GM21717 (cell line): ENCODE data around the gene UBE2R2.
"Not testable (repeated sequence)": the region's sequence is repeated elsewhere in the genome, so short reads cannot be mapped to it uniquely, and the experiment has no call there.

Experiments used
- ATAC-seq: cut with Tn5 transposase; IDR thresholded peaks from one replicate; pipeline ENCODE4 v1.9.1; 2021; ENCODE audit warnings: mild to moderate bottlenecking, moderate library complexity; ENCODE audit not compliant: unreplicated experiment

UBE2R2 gene

DNA sequence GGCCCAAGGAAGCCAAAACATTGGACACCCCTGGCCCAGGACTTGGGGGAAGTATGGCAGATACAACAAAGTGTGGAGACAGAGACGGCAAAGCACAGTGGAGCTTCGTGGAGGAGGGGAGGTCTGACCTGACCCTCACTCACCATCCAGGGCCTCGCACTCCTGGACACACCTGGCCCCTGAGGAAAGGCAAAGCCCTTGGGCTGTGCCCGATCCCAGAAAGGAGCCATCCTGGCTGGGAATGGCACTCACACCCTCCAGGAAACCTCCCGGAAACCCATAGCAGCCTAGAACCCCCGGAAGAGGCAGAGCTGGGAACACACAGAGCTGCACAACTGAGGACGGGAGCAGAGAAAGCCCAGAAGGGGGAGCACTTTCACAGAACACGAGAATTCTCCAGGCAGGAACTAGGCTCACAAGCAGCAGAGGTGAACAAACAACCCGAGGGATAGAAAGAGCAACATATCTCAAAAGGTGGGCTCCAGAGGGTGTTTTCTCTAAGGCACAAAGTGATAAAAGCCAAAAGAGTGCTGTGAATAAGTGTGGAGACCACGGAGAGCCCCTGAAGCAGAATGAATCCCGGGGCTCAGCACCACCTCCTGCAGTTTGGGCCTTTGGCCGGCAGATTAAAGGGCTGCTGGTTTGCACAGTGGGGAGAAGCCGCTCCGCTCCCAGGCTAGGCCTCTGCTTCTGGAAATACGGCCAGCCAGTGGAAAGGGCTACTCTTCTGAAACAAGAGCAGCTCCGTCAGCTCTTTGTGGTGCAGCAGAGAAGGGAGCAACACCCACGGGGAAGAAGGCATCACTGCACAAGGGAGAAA, 108.2 kb downstream of the UBE2R2 start:
- no peak for ATAC-seq

DNA sequence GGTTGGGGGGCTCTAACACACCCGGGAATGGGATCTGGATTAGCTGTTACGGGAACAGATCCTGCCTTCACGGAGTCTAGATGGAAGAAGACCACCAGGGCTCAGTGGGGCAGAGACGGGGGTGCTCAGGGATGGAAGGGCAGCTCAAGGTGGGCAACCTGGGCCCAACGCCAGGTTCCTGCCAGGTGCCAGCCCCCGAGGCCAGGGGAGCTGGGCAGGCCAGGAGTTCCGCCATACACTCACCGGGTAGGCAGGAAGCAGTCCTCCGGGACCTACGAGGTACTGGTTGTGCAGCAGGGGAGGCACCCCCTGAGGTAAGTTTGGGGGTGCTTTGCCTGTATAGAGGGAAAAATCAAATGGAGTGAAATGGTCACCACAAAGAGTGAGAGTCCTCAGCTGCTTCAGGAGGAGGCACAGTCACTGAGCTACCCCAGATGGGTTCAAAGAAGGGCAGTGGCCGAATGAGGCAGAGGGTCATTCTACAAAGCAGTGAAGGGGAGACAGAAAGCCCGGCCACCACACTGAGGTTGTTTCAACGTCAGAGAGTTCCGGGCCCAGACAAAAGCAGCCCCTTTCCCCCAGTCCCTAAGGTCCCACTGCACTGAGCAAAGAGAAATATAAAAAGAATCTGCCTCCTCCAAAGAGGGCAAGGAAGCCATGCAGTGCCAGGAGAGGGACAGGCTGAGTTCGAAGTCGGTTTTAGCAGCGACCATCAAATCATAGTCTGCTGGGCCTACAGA, 110.0 kb downstream of the UBE2R2 start:
- ATAC-seq = no peak

DNA sequence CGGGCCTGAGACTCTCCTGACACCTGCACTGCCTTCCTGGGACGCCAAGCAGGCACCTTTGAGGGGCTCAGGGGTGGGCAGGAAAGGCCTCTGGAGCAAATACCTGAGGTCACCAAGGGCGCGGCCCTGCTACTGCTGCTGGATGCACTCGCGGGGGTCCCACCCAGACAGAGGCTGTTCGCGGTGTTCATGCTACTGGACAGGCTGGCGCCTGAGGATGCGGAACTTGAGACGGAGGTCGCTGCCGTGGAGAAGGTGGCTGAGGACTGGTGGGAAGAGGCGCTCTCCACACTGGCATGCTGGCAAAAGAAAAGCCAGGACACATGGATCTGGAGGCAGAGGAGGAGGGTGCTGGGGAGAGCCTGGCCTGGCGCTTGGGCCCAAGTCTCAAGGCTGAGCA, 110.7 kb downstream of the UBE2R2 start:
- ATAC-seq = no peak

DNA sequence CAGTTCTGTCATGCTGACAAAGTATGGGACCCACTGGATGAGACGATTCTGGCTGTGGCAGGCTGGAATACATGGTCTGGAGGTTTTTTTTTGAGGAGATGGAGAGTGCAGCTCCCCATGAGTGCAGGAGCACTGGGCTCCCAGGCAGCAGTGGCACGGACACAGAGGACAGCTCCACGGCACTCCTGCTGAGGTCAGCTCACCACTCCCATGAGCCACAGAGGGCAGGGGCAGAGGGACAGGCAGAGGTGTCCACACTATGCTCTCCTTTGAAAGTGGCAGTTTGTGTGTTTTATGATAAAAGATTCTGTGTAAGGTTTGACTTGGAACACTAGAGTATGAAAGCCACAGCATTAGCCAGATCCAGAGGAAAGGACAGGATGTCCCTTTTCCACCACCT, 114.4 kb downstream of the UBE2R2 start:
- no peak for ATAC-seq

DNA sequence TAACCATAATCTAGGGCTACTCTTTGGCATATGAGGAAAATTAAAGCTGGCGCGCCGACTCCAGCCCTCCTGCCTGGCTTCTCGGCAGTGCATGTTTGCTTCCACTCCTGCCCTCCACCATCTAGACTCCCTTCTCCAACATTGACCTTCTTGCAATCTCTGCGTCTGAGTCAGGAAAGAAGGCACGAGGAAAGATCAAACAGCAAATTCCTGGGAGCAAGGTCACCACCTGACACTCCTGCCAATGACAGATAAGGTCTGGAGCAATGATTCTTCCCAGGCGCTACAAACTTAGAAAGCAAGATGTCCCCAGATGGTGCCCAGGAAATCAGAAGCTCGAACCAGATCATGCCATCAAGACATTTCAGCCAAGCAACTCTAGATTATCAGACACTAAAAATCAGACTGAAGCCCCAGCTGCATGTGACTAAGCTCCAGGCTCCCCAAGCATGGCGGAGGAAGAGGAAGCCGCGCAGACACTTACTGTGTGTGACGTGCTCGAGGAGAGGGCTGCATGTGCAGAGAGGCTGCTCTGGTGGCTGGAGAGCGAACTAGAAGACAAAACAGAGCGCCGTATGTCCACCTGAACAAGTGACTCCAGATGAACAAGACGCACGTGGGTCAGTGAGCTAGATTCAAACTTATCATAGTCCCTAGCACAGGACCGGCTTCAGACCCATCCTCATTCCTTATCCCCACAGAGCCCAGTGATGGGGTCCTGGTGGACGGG, 115.3 kb downstream of the UBE2R2 start:
- ATAC-seq = no peak

DNA sequence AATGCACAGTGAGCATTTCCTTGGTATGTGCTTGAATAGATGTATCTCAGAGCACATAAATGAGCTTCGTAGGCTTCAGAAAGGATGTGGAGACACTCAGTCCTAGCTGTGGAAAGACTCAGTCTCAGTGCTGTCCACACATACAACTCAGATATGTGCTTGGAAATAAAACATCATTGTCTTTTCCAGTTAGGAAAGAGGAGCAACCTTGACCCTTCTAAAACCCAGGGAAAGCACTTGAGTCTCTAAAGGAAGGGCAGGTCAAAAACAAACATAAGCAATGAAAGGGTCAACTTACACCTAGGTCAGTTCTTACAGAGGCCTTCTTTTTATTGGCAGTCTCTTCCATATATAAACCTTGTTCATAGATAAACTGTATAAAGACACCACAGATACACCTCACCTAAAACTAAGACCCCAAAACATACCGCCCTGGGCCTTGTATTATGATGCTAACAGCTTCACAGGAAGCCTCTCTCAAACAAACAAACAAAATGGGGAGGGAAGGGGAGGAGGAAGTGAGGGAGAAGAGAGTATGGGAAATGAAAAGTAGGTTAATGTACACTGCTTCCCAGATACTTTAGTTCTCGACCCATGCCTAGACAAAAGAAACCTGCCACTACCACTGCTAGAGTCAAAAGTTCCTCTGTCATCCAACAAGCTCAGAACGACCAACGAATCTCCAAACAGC, 117.4 kb downstream of the UBE2R2 start:
- no peak for ATAC-seq

DNA sequence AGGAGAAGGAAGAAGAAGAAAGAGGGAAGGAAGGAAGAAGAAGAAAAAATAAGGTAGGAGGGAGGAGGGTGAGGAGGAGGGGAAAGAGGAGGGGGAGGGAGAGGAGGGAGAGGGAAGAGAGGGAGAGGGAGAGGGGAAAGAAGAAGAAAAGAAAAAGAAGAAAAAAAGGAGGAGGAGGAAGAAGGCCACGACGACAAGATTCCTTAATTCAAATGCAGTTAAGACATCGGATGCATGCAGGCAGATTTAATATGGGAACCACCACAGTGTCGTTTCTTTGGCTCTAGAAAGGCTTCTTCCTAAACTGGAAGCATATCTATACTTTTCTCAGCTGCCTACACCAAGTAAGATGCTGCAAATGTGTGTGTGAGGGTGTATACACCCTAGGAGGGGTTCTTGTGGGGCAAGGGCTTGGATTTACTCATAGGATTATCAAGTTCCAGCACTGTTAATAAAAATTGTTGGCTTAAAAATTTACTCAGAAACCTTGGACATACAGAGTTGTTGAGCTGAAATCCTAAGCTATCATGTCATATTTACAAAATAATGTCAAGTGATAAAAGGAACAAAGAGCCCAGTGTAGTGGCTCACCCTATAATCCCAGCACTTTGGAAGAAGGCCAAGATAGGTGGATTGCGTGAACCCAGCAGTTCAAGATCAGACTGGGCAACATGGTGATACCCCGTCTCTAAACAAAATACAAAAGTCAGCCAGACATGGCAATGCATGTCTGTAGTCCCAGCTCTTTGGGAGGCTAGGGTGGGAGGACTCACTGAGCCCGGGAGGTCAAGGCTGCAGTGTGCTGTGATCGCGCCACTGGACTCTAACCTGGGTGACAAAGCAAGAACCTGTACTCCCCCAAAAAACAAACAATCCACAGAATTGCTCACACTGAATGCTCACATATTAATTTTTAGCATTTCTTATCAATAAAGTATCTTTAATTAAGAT, 123.2 kb downstream of the UBE2R2 start:
- no peak for ATAC-seq

DNA sequence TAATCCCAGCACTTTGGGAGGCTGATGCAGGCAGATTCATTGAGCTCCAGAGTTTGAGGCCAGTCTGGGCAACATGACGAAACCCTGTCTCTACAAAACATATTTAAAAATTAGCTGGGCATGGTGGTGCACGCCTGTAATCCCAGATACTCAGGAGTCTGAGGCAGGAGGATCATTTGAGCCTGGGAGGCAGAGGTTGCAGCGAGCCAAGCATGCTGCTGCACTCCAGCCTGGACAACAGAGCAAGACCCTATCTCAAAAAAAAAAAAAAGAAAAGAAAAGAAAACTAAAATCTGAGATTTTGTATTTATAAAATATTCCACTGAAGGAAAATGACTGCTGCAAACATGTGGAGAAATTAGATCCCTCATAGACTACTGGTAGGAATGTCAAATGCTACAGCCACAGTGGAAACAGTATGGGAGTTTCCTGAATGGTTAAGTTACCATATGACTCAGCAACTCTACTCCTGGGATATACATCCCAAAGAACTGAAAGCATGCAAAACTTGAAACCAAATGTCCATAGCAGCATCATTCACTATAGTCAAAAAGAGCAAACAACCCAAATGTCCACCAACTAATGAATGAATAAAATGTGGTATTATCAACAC, 125.6 kb downstream of the UBE2R2 start:
- ATAC-seq = no peak

DNA sequence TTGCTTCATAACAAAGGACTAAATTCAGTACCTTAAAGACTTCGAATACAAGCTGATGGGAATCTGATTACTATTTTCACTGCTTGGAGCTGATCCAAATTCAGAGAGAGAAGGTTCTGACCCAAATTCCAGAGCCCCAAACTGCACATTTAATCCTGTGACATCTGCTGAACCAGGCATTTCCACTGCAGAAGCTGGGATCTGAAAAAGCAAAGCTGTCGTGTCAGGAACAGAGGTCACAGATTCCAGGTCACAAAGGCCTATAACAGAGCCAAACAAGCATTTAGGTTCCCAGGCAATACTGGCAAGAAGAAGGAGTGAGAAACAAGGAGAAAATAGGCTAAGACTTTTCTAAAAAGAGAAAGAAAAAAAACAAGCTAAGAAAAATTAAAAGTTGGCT, 126.4 kb downstream of the UBE2R2 start:
- ATAC-seq = no peak

DNA sequence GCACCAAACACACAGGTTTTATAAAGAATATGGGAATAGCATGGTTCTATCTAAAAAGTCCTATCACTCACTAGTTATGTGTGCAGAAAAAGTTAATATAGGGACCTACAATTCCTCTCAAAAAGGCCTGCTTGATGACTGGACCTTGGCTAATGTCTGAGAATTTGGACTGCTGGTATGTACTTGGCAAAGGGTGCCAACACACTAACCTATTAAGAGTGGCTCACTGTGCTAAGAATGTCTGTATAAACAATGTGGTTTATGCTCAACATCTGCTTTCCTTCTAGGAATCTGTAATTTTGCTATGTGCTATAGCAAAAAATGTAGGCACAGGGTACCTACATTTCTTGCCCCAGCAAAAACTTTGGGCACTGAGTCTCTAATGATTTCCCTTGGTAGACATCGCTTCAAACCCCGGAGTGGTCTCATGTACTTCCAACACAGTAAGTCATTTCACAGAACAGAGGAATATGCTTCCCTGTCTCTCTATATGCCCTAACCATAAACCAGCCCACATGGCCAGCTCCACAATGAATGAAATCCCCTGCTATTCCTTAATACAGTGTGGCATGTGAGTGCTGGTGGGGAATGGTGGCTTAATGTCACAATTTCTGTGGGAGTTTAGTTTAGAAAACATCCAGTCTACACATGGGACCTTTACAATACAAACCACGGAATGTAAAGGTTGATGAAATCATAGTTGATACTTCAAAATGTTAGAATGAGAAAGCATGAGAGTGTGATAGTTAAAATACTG, 130.0 kb downstream of the UBE2R2 start:
- no peak for ATAC-seq

DNA sequence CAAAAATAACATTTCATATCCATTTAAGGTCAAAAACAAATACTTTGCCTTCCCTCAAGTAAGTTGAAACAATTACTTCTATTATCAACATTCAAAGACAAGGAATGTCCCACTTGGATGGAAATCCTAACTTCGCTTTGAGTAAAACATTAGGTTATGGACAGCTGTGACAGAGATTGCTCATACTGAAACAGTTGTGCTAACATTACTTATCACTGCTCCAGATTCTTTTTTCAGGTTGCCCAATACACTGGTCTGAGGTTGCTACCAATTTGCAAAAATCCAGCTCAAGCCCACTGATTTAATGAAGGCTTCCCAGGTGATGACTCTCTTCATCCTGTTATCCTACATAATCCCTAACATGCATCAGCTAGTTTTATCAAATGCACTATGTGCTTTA, 133.4 kb downstream of the UBE2R2 start:
- ATAC-seq = no peak

DNA sequence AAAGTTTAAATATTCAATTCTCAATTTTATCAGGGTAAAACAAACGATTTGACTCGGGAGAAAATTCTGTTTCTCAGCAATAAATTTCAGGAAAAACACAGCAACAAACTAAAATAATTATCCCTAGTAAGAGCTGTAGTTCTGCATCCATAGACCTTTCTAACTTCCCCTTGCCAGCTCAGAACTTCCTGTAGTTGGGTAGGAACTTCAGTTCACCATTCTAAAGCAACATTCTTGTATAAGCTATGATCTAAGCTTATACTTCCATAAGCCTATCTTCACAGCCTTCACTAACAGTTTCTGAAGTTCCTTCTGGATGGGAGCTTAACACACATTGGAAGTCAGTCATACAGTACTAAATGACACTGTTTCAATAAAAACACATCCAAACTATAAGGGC, 135.1 kb downstream of the UBE2R2 start:
- no peak for ATAC-seq

DNA sequence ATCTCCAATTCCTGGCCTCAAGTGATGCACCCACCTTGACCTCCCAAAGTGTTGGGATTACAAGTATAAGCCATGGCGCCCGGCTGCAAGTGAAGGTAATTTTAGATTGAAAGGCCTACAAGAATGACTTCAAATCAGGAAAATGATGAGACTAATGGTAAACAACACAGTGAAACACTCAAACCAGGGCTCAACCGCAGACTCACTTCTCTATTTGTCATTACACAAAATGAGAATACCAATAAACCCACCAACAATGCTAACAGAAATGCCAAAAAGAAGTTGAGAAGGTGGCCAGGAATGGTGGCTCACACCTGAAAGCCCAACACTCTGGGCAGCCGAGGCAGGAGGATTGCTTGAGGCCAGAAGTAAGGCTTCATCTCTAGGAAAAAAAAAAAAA, 139.6 kb downstream of the UBE2R2 start:
- no peak for ATAC-seq

DNA sequence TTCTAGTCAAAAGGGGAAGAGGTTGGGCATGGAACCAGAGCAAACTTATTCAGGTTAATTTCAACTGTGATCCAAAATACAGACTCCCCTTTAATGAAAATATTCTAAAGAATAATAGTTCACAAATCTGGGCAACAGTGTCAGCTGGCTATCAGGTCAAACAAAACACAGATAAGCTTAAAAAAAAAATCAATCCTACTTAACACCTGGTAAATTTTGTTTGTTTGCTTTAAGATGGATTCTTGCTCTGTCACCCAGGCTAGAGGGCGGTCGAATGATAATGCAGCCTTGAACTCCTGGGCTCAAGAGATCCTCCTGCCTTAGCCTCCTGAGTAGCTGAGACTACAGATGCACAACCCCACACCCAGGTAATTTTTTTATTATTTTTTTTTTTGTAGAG, 142.8 kb downstream of the UBE2R2 start:
- ATAC-seq = no peak

DNA sequence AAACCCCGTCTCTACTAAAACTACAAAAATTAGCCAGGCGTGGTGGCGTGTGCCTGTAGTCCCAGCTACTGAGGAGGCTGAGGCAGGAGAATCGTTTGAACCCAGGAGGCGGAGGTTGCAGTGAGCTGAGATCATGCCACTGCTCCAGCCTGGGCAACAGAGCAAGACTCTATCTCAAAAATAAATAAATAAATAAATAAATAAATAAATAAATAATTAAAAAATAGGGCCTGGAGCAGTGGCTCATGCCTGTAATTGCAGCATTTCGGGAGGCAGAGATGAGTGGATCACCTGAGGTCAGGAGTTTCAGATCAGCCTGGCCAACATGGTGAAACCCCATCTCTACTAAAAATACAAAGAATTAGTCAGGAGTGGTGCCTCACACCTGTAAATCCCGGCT, 145.5 kb downstream of the UBE2R2 start:
- ATAC-seq = not testable (repeated sequence)

DNA sequence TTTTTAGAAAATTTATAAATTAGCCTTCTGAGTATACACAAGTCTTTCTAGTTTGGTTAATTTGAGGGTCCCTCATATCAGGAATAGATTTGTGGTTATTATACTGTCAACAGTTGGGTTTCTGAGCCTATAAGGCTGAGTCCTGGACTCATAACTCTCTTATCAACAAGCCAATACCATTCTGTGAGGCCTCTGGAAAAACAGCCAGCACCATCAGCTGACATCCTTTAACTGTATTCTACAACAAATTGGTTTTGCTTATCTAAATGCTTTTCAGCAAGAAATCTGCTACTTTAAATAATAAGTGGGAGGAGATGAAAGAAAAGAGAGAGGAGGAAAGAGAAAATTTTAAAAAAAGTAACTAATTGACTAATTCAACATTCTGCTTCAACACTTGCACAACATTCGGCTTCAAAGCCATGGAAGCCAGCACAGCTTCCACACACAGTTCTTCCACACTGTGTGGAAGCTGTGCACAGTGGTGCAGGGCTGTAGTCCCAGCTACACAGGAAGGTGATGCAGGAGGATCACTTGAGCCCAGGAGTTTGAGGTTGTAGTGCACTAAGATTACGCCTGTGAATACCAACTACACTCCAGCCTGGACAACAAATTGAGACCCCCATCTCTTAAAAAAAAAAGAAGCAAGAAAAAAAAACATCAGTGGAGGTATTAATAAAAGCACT, 147.3 kb downstream of the UBE2R2 start:
- no peak for ATAC-seq
